HepG2 (cell line): ENCODE measurements around the gene P3H4. TPM values are rescaled to one million over a fixed set of nuclear protein-coding genes. Genes with fewer than 3 reads are reported as not detected.

Experiments
- ATRX ChIP-seq: sonication (generic); formaldehyde crosslinking; IDR thresholded peaks from 2 replicates; pipeline ENCODE4 v1.4.0; 2020; ENCODE audit warnings: missing genetic modification reagents, borderline replicate concordance
- CHD4 ChIP-seq: fragments of 200-600 bp; sonication (generic); IDR thresholded peaks from 2 replicates; pipeline ENCODE4 v1.7.0; 2017; ENCODE audit warnings: mild to moderate bottlenecking, low read length, borderline replicate concordance
- HNRNPL ChIP-seq: fragments of 200-400 bp; formaldehyde crosslinking; IDR thresholded peaks from 2 replicates; pipeline ENCODE4 v1.6.1; 2017; ENCODE audit warnings: mild to moderate bottlenecking, low read depth, low read length
- JUN ChIP-seq: sonication (generic); formaldehyde crosslinking; IDR thresholded peaks from 2 replicates; pipeline ENCODE4 v1.4.0; 2020; ENCODE audit warnings: mild to moderate bottlenecking, missing genetic modification reagents
- KLF13 ChIP-seq: sonication (generic); formaldehyde crosslinking; IDR thresholded peaks from 2 replicates; pipeline ENCODE4 v1.4.0; 2020; ENCODE audit warnings: mild to moderate bottlenecking, missing genetic modification reagents
- MTA3 ChIP-seq: sonication (generic); formaldehyde crosslinking; IDR thresholded peaks from 2 replicates; pipeline ENCODE4 v1.4.0; 2020; ENCODE audit warnings: missing genetic modification reagents
- RERE ChIP-seq: IDR thresholded peaks from 2 replicates; pipeline ENCODE4 v1.6.1; 2016; ENCODE audit warnings: low read depth, missing genetic modification reagents, missing compliant biosample characterization
- SATB2 ChIP-seq: sonication (generic); formaldehyde crosslinking; IDR thresholded peaks from 2 replicates; pipeline ENCODE4 v1.5.0; 2020; ENCODE audit warnings: missing genetic modification reagents
- SSRP1 ChIP-seq: IDR thresholded peaks from 2 replicates; pipeline ENCODE4 v1.6.1; 2016; ENCODE audit warnings: control low read depth
- ZBTB2 ChIP-seq: sonication (generic); formaldehyde crosslinking; IDR thresholded peaks from 2 replicates; pipeline ENCODE4 v1.8.0; 2022; ENCODE audit warnings: low read depth, missing genetic modification reagents
- ZC3H4 ChIP-seq: sonication (generic); formaldehyde crosslinking; IDR thresholded peaks from 2 replicates; pipeline ENCODE4 v1.4.0; 2020; ENCODE audit warnings: missing genetic modification reagents, borderline replicate concordance
- ZNF280B ChIP-seq: sonication (generic); formaldehyde crosslinking; IDR thresholded peaks from 2 replicates; pipeline ENCODE4 v1.5.0; 2020; ENCODE audit warnings: missing genetic modification reagents, mild to moderate bottlenecking, borderline replicate concordance
- ZNF362 ChIP-seq: sonication (generic); formaldehyde crosslinking; IDR thresholded peaks from 2 replicates; pipeline ENCODE4 v1.4.0; 2020; ENCODE audit warnings: missing genetic modification reagents, mild to moderate bottlenecking, borderline replicate concordance
- ZNF430 ChIP-seq: sonication (generic); formaldehyde crosslinking; IDR thresholded peaks from 2 replicates; pipeline ENCODE4 v1.9.0; 2021; ENCODE audit warnings: mild to moderate bottlenecking, missing genetic modification reagents
- ZNF543 ChIP-seq: sonication (generic); formaldehyde crosslinking; IDR thresholded peaks from 2 replicates; pipeline ENCODE4 v1.4.0; 2020; ENCODE audit warnings: mild to moderate bottlenecking, missing genetic modification reagents
- ZNF556 ChIP-seq: sonication (generic); formaldehyde crosslinking; IDR thresholded peaks from 2 replicates; pipeline ENCODE4 v1.4.0; 2020; ENCODE audit warnings: mild to moderate bottlenecking, missing genetic modification reagents, borderline replicate concordance
- ZNF784 ChIP-seq: sonication (generic); formaldehyde crosslinking; IDR thresholded peaks from 2 replicates; pipeline ENCODE4 v1.5.1; 2020; ENCODE audit warnings: missing genetic modification reagents, mild to moderate bottlenecking, borderline replicate concordance
- polyA plus RNA-seq, 8 experiments: library from polyadenylated mRNA; depleted of rRNA in 3 of 8; stranded (reverse) in 7 of 8; unstranded in 1 of 8; fragments of >200 nt; fragmentation: Illumina TruSeq in 4 of 8; extraction: Trizol in 4 of 8; gene quantifications; 2 replicates each; pipeline versions ENCODE4 v1.2.1 to v1.2.3, GENCODE V29; 2011 to 2016; ENCODE audit warnings: low read depth in 4 of 8, missing spikeins in 1 of 8, mixed read lengths in 1 of 8; ENCODE audit not compliant: insufficient read depth in 1 of 8
- total RNA-seq, 5 experiments: library from RNA; depleted of rRNA; stranded (reverse); fragments of >200 nt; fragmentation: Illumina TruSeq; extraction: Trizol; gene quantifications; 2 replicates each; pipeline ENCODE4 v1.2.3, GENCODE V29; 2016; ENCODE audit warnings: low read depth in 1 of 5

Gene P3H4
- total and polyA plus RNA-seq, 2 of the 13 experiments (the other 11 are each of a cell fraction or from before 2014, with no cell fraction given): 37.1 to 50.6 TPM

- TF ChIP-seq ZNF362 (CRISPR knock-in tag) (peak; percentile 99), JUN (CRISPR knock-in tag) (no peak; the same call in 1 of the 2 replicates), SSRP1 (CRISPR knock-in tag) (no peak), ZNF784 (CRISPR knock-in tag) (no peak; the same call in 1 of the 2 replicates), ZNF430 (no peak), HNRNPL (no peak), ATRX (CRISPR knock-in tag) (no peak), SATB2 (no peak), ZNF556 (CRISPR knock-in tag) (no peak), ZBTB2 (no peak), ZC3H4 (CRISPR knock-in tag) (no peak), KLF13 (CRISPR knock-in tag) (no peak), MTA3 (no peak), ZNF280B (CRISPR knock-in tag) (no peak), CHD4 (peak; percentile 47; the same call in 1 of the 2 replicates), RERE (CRISPR knock-in tag) (peak; percentile 48; the same call in 1 of the 2 replicates), ZNF543 (no peak)
Measured at GRCh38 chr17:41812381-41813151, 817 bp upstream of the P3H4 start, which contains the start of gene FKBP10 (continued).
